ENCODE measurements around the gene TMEM132D.

Gene TMEM132D

GRCh38 chr12:129903956-129904829 is at the start of gene TMEM132D:
Gene TMEM132D (minus strand): TSS chr12:129904025.
- Histone ChIP-seq H3K4me1 (peaks cover 8% of the 10 kb centered on the region), H3K9ac (no peak within 1 kb of the TSS), H3K9me3 (peaks cover 10% of the 10 kb centered on the region; the same call in 1 of the 2 replicates), H4K20me1 (no peaks in the 10 kb centered on the region), H3K4me2 (no peak within 1 kb of the TSS), H3K27me3 (no peaks in the 10 kb centered on the region), H3K36me3 (no peaks in the 10 kb centered on the region), H3K4me3 (no peak within 1 kb of the TSS), H3K27ac (no peak within 1 kb of the TSS)
- no peak for TF ChIP-seq Cebpa-rat (IDR thresholded peaks at IDR 0.05)

GRCh38 chr12:129949651-129950050 is 45.8 kb upstream of the TMEM132D start:
- Histone ChIP-seq H3K4me1 (no peaks in the 10 kb centered on the region), H3K27me3 (no peaks in the 10 kb centered on the region), H3K27ac (no peak overlapping the region), H4K20me1 (no peaks in the 10 kb centered on the region), H3K4me3 (no peak overlapping the region), H3K4me2 (no peak overlapping the region), H3K9ac (no peak overlapping the region), H3K36me3 (no peaks in the 10 kb centered on the region), H3K9me3 (no peaks in the 10 kb centered on the region)
- TF ChIP-seq Cebpa-rat (IDR thresholded peaks at IDR 0.05): no peak

GRCh38 chr12:129941618-129942017 is 37.8 kb upstream of the TMEM132D start:
- H3K4me2 ChIP-seq: peak overlapping the region; percentile 41
- no peaks in the 10 kb centered on the region for H3K9me3 ChIP-seq

GRCh38 chr12:129938089-129938488 is 34.3 kb upstream of the TMEM132D start:
- Histone ChIP-seq H3K9me3 (no peaks in the 10 kb centered on the region), H3K9ac (no peak overlapping the region), H3K4me3 (no peak overlapping the region), H3K36me3 (no peaks in the 10 kb centered on the region), H3K27me3 (no peaks in the 10 kb centered on the region), H3K4me2 (no peak overlapping the region), H3K27ac (no peak overlapping the region), H3K4me1 (peaks cover 10% of the 10 kb centered on the region), H4K20me1 (no peaks in the 10 kb centered on the region)
- TF ChIP-seq Cebpa-rat (IDR thresholded peaks at IDR 0.05): no peak

More at GRCh38 chr12:129941618-129942017, 37.8 kb upstream of the TMEM132D start:
- H3K27me3 ChIP-seq: no peaks in the 10 kb centered on the region
- no peak overlapping the region for H3K27ac ChIP-seq
- no peak overlapping the region for H3K4me3 ChIP-seq
- no peaks in the 10 kb centered on the region for H4K20me1 ChIP-seq
- no peak overlapping the region for H3K9ac ChIP-seq
- TF ChIP-seq Cebpa-rat (IDR thresholded peaks at IDR 0.05): no peak
- no peaks in the 10 kb centered on the region for H3K36me3 ChIP-seq
- peaks cover 10% of the 10 kb centered on the region for H3K4me1 ChIP-seq

GRCh38 chr12:129937426-129937825 is 33.6 kb upstream of the TMEM132D start:
- no peak for TF ChIP-seq Cebpa-rat (IDR thresholded peaks at IDR 0.05)
- no peaks in the 10 kb centered on the region for H3K36me3 ChIP-seq
- H3K4me3 ChIP-seq: no peak overlapping the region
- no peaks in the 10 kb centered on the region for H4K20me1 ChIP-seq
- H3K27ac ChIP-seq: no peak overlapping the region
- H3K27me3 ChIP-seq: no peaks in the 10 kb centered on the region
- no peak overlapping the region for H3K9ac ChIP-seq
- H3K9me3 ChIP-seq: no peaks in the 10 kb centered on the region
- H3K4me1 ChIP-seq: peaks cover 10% of the 10 kb centered on the region
- H3K4me2 ChIP-seq: no peak overlapping the region

GRCh38 chr12:129928643-129929042 is 24.8 kb upstream of the TMEM132D start:
- Histone ChIP-seq H3K9ac (no peak overlapping the region), H3K27me3 (no peaks in the 10 kb centered on the region), H3K27ac (no peak overlapping the region), H3K36me3 (no peaks in the 10 kb centered on the region), H3K4me3 (no peak overlapping the region), H3K4me2 (no peak overlapping the region), H4K20me1 (no peaks in the 10 kb centered on the region), H3K9me3 (no peaks in the 10 kb centered on the region), H3K4me1 (no peaks in the 10 kb centered on the region)
- TF ChIP-seq Cebpa-rat (IDR thresholded peaks at IDR 0.05): no peak

GRCh38 chr12:129927316-129927900 is 23.6 kb upstream of the TMEM132D start:
- no peak overlapping the region for H3K9ac ChIP-seq
- H3K36me3 ChIP-seq: no peaks in the 10 kb centered on the region
- no peaks in the 10 kb centered on the region for H3K9me3 ChIP-seq
- no peak for TF ChIP-seq Cebpa-rat (IDR thresholded peaks at IDR 0.05)
- H3K4me1 ChIP-seq: no peaks in the 10 kb centered on the region
- H3K27ac ChIP-seq: no peak overlapping the region
- H3K4me3 ChIP-seq: no peak overlapping the region
- H3K27me3 ChIP-seq: no peaks in the 10 kb centered on the region
- no peak overlapping the region for H3K4me2 ChIP-seq
- no peaks in the 10 kb centered on the region for H4K20me1 ChIP-seq

- no peaks in the 10 kb centered on the region for H3K27me3 ChIP-seq
- no peak overlapping the region for H3K9ac ChIP-seq
- H3K27ac ChIP-seq: no peak overlapping the region
- H3K4me2 ChIP-seq: no peak overlapping the region
- peaks cover 10% of the 10 kb centered on the region for H3K4me1 ChIP-seq
- no peaks in the 10 kb centered on the region for H3K9me3 ChIP-seq
- no peaks in the 10 kb centered on the region for H4K20me1 ChIP-seq
- no peak for TF ChIP-seq Cebpa-rat (IDR thresholded peaks at IDR 0.05)
- H3K36me3 ChIP-seq: no peaks in the 10 kb centered on the region
- no peak overlapping the region for H3K4me3 ChIP-seq
These were observed 7.7 kb upstream of the TMEM132D start for GRCh38 chr12:129911428-129912049.

GRCh38 chr12:129909051-129910020 is 5.5 kb upstream of the TMEM132D start:
- Histone ChIP-seq H3K4me2 (peak overlapping the region; percentile 37), H3K4me3 (no peak overlapping the region), H4K20me1 (no peaks in the 10 kb centered on the region), H3K27ac (no peak overlapping the region), H3K9ac (no peak overlapping the region), H3K27me3 (no peaks in the 10 kb centered on the region), H3K9me3 (no peaks in the 10 kb centered on the region), H3K36me3 (no peaks in the 10 kb centered on the region), H3K4me1 (peaks cover 10% of the 10 kb centered on the region)
- no peak for TF ChIP-seq Cebpa-rat (IDR thresholded peaks at IDR 0.05)

All from BLaER1 (cell line).